Prostate gland (tissue), 2 donors: Measurements from ENCODE around the gene DIP2B.

Experiments
- POLR2A ChIP-seq: fragments of 450-650 bp; IDR thresholded peaks from one replicate; pipeline ENCODE4 v1.6.1; 2016; ENCODE audit warnings: antibody characterized with exemption, mild to moderate bottlenecking
- TF ChIP-seq, protein P1 (sequence below), 4 experiments: fragments of 200-600 bp in 2 of 4; fragments of 450-650 bp in 2 of 4; sonication (generic) in 2 of 4; IDR thresholded peaks; 1 replicate in 3 of 4; 2 replicates in 1 of 4; pipeline ENCODE4 v1.5.1; 2016 to 2019; ENCODE audit warnings: antibody characterized with exemption in 4 of 4, mild to moderate bottlenecking in 2 of 4, moderate library complexity in 2 of 4

DNA sequence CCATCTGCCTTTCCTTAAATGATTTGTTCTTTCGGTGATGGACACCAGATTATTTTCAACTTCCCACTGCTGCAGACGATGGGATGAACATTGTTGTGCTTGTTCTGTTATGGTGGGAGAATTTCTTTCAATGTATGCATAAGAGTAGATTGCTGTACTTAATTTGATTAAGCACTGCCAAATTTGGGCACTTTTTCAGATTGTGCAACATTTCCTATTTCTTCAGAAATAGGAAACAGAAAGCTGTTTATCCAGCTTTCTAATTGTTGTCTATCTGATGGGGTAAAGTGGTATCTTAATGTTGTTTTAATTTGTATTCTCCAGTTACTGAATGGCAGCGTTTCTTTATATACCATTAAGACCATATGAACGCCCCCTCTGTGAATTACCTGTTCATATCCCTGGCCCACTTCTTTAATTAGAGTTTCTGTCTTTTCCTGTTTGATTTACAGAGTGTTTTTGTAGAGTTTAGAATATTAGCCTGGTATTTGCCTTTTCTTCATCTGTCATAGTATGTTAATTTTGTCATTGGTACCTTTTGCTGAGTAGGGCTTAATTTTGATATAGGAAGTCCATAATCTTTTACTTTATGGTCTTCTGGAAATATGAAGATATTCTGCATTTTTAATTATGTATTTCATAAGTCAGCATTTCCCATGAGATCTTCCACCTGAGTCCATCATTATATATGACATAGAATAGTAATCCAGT is 59.6 kb downstream of the DIP2B start:
- TF ChIP-seq, protein P1, sequence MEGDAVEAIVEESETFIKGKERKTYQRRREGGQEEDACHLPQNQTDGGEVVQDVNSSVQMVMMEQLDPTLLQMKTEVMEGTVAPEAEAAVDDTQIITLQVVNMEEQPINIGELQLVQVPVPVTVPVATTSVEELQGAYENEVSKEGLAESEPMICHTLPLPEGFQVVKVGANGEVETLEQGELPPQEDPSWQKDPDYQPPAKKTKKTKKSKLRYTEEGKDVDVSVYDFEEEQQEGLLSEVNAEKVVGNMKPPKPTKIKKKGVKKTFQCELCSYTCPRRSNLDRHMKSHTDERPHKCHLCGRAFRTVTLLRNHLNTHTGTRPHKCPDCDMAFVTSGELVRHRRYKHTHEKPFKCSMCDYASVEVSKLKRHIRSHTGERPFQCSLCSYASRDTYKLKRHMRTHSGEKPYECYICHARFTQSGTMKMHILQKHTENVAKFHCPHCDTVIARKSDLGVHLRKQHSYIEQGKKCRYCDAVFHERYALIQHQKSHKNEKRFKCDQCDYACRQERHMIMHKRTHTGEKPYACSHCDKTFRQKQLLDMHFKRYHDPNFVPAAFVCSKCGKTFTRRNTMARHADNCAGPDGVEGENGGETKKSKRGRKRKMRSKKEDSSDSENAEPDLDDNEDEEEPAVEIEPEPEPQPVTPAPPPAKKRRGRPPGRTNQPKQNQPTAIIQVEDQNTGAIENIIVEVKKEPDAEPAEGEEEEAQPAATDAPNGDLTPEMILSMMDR (IDR thresholded peaks at IDR 0.05): no peak
- TF ChIP-seq POLR2A: no peak
